Ishikawa (cell line): Measurements from ENCODE around the gene GNG12.

Experiments used
- CEBPB ChIP-seq: IDR thresholded peaks from 2 replicates; pipeline ENCODE4 v1.6.1; 2012
- CREB1 ChIP-seq: IDR thresholded peaks from 2 replicates; pipeline ENCODE4 v1.6.1; 2012; ENCODE audit warnings: low read depth
- EGR1 ChIP-seq: IDR thresholded peaks from 2 replicates; pipeline ENCODE4 v1.6.1; 2012
- EP300 ChIP-seq: IDR thresholded peaks from 2 replicates; pipeline ENCODE4 v1.6.1; 2012; ENCODE audit warnings: borderline replicate concordance
- FOXM1 ChIP-seq: IDR thresholded peaks from 2 replicates; pipeline ENCODE4 v1.6.1; 2012; ENCODE audit warnings: low read depth, borderline replicate concordance
- NFIC ChIP-seq: IDR thresholded peaks from 2 replicates; pipeline ENCODE4 v1.6.1; 2012
- RAD21 ChIP-seq: IDR thresholded peaks from 2 replicates; pipeline ENCODE4 v1.6.1; 2012; ENCODE audit warnings: low read depth
- TAF1 ChIP-seq: IDR thresholded peaks from 2 replicates; pipeline ENCODE4 v1.6.1; 2012; ENCODE audit warnings: low read depth, mild to moderate bottlenecking
- TCF12 ChIP-seq: IDR thresholded peaks from 2 replicates; pipeline ENCODE4 v1.6.1; 2012; ENCODE audit warnings: low read depth
- TEAD4 ChIP-seq: IDR thresholded peaks from 2 replicates; pipeline ENCODE4 v1.6.1; 2012
- YY1 ChIP-seq: IDR thresholded peaks from 2 replicates; pipeline ENCODE4 v1.6.1; 2012; ENCODE audit warnings: low read depth
- ZBTB7A ChIP-seq: IDR thresholded peaks from 2 replicates; pipeline ENCODE4 v1.6.1; 2012; ENCODE audit warnings: low read depth
- TF ChIP-seq, protein P1 (sequence below): IDR thresholded peaks from 2 replicates; pipeline ENCODE4 v1.6.1; 2012
- TF ChIP-seq, protein P2 (sequence below): IDR thresholded peaks from 2 replicates; pipeline ENCODE4 v1.6.1; 2012; ENCODE audit warnings: low read depth, mild to moderate bottlenecking
- TF ChIP-seq, protein P3 (sequence below): IDR thresholded peaks from 2 replicates; pipeline ENCODE4 v1.6.1; 2012

GNG12 gene

DNA sequence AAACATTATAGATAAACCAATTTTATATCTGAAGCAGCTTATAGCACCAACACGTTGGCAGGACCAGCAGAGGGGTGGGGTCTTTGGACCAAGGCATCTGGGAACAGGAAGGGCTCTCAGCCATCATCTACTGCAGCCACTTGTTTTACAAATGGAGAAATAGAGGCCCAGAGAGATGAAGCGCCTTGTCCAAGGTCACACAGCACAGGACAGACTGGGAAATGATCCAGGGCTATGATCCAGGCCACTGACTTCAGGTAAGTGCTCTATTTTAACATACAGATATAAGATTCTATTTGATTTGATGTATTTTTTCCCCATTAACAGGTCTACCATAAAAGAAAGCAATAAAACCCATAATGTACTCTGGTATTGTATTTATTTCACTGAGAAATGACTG, 131.4 kb downstream of the GNG12 start:
- no peak for TF ChIP-seq CREB1
- TF ChIP-seq, protein P1, sequence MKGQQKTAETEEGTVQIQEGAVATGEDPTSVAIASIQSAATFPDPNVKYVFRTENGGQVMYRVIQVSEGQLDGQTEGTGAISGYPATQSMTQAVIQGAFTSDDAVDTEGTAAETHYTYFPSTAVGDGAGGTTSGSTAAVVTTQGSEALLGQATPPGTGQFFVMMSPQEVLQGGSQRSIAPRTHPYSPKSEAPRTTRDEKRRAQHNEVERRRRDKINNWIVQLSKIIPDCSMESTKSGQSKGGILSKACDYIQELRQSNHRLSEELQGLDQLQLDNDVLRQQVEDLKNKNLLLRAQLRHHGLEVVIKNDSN, result no peak
- no peak for TF ChIP-seq EP300
- TF ChIP-seq NFIC, result no peak
- no peak for TF ChIP-seq FOXM1
- TF ChIP-seq TCF12, result no peak
- TF ChIP-seq CEBPB, result no peak
- TF ChIP-seq, protein P2, sequence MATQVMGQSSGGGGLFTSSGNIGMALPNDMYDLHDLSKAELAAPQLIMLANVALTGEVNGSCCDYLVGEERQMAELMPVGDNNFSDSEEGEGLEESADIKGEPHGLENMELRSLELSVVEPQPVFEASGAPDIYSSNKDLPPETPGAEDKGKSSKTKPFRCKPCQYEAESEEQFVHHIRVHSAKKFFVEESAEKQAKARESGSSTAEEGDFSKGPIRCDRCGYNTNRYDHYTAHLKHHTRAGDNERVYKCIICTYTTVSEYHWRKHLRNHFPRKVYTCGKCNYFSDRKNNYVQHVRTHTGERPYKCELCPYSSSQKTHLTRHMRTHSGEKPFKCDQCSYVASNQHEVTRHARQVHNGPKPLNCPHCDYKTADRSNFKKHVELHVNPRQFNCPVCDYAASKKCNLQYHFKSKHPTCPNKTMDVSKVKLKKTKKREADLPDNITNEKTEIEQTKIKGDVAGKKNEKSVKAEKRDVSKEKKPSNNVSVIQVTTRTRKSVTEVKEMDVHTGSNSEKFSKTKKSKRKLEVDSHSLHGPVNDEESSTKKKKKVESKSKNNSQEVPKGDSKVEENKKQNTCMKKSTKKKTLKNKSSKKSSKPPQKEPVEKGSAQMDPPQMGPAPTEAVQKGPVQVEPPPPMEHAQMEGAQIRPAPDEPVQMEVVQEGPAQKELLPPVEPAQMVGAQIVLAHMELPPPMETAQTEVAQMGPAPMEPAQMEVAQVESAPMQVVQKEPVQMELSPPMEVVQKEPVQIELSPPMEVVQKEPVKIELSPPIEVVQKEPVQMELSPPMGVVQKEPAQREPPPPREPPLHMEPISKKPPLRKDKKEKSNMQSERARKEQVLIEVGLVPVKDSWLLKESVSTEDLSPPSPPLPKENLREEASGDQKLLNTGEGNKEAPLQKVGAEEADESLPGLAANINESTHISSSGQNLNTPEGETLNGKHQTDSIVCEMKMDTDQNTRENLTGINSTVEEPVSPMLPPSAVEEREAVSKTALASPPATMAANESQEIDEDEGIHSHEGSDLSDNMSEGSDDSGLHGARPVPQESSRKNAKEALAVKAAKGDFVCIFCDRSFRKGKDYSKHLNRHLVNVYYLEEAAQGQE, result no peak
- TF ChIP-seq YY1, result no peak
- no peak for TF ChIP-seq ZBTB7A
- TF ChIP-seq, protein P3, sequence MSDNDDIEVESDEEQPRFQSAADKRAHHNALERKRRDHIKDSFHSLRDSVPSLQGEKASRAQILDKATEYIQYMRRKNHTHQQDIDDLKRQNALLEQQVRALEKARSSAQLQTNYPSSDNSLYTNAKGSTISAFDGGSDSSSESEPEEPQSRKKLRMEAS, result no peak
- TF ChIP-seq RAD21, result no peak

DNA sequence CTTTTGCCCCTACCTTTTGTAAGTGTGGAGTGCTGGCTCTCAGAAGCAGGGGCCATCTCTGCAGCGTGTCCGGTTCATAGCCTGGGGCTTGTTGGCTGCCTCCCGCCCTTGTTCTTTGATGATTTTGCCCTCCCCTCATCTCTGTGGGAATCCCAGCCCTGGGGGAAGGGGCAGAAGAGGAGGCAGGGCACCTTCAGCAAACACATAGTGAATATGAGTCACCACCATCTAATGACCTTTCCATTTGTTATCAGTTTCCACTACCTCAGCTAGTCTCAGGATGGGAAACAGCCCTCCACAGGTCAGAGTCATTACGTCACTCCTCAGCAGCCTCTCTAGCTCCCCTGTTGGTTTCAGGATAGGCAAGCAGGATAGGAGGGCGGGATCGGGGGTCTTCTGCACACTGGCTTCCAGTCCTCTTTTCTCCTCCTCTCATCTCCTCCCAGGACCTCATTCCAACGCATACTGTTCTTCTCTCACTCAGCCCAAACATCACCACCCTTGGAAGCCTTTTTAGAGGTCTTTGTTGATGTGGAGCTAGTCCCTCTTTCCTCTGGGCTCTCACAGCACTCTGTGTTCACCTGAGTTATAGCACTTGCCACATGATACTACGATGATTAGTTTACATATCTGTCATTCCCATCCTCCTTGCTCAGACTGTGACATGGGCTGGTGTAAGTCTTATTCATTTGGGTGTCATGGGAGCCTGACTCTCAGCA, 132.4 kb downstream of the GNG12 start:
- no peak for TF ChIP-seq TEAD4
- TF ChIP-seq TCF12, result no peak
- no peak for TF ChIP-seq CEBPB
- no peak for TF ChIP-seq YY1
- TF ChIP-seq, protein P1, result no peak
- TF ChIP-seq EGR1, result no peak
- TF ChIP-seq EP300, result no peak
- TF ChIP-seq FOXM1, result no peak

DNA sequence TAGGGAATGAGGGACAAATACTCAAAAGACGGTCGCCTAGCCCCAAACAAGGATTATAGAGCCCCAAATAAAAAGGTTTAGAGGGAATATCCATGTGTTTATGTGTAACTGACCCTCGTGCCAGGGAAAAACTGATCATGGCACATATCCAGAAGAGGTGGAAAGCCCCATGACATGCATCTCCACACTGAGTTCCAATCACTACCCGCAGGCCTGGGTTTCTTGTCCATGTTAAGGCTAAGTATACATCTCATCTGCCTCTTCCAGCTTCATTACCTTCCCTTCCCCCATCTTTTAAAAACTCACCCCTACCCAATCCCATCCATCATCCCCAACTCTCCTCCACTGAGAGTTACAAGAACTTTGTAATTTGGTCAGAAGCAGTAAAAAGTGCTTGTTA, 133.0 kb downstream of the GNG12 start:
- no peak for TF ChIP-seq YY1
- TF ChIP-seq, protein P2, result no peak
- no peak for TF ChIP-seq CREB1
- no peak for TF ChIP-seq FOXM1
- no peak for TF ChIP-seq NFIC
- TF ChIP-seq, protein P3, result no peak
- TF ChIP-seq RAD21, result no peak
- no peak for TF ChIP-seq CEBPB

DNA sequence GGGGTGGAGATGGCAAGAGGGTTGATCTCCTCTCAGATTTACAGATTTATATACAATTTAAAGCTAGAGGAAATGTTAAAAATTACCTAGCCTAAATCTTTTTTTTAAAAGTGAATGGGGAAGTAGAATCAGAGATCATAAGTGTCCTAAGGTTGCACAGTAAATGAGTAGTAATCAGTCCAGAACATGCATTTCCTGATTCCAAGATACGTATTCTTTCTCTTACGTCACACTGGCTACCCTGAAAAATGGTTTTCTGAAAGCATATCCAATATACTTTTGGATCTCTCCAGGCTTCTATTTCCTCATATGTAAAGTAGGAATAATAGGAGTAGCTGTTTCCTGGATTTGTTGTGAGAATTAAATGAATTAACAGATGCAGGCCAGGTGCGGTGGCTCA, 136.6 kb downstream of the GNG12 start:
- TF ChIP-seq CREB1, result no peak
- TF ChIP-seq, protein P2, result no peak
- no peak for TF ChIP-seq YY1
- no peak for TF ChIP-seq EGR1
- no peak for TF ChIP-seq TAF1
- TF ChIP-seq, protein P3, result no peak
- TF ChIP-seq NFIC, result no peak
- TF ChIP-seq EP300, result no peak
- no peak for TF ChIP-seq TCF12
- TF ChIP-seq TEAD4, result no peak
- TF ChIP-seq ZBTB7A, result no peak
